GM12874 (cell line): ENCODE results near the gene TRIM46.

Source experiments
- TF ChIP-seq, protein P1 (sequence below): IDR thresholded peaks from 2 replicates; pipeline ENCODE4 v1.5.1; 2011; ENCODE audit warnings: low read depth, mild to moderate bottlenecking, control low read depth, low read length, moderate library complexity; ENCODE audit not compliant: insufficient read depth

TRIM46 gene

DNA sequence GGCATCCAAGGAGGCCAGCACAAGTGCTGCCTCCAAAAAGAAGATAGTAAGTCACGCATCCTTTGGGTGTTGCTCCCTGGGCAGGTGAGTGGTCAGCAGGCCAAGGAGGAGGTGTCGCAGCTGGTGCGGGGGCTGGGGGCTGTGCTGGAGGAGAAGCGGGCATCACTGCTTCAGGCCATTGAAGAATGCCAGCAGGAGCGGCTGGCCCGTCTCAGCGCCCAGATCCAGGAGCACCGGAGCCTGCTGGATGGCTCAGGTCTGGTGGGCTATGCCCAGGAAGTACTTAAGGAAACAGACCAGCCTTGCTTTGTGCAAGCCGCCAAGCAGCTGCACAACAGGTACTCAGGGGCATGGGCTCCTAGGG is 4.3 kb downstream of the TRIM46 start:
- TF ChIP-seq, protein P1, sequence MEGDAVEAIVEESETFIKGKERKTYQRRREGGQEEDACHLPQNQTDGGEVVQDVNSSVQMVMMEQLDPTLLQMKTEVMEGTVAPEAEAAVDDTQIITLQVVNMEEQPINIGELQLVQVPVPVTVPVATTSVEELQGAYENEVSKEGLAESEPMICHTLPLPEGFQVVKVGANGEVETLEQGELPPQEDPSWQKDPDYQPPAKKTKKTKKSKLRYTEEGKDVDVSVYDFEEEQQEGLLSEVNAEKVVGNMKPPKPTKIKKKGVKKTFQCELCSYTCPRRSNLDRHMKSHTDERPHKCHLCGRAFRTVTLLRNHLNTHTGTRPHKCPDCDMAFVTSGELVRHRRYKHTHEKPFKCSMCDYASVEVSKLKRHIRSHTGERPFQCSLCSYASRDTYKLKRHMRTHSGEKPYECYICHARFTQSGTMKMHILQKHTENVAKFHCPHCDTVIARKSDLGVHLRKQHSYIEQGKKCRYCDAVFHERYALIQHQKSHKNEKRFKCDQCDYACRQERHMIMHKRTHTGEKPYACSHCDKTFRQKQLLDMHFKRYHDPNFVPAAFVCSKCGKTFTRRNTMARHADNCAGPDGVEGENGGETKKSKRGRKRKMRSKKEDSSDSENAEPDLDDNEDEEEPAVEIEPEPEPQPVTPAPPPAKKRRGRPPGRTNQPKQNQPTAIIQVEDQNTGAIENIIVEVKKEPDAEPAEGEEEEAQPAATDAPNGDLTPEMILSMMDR: no peak

DNA sequence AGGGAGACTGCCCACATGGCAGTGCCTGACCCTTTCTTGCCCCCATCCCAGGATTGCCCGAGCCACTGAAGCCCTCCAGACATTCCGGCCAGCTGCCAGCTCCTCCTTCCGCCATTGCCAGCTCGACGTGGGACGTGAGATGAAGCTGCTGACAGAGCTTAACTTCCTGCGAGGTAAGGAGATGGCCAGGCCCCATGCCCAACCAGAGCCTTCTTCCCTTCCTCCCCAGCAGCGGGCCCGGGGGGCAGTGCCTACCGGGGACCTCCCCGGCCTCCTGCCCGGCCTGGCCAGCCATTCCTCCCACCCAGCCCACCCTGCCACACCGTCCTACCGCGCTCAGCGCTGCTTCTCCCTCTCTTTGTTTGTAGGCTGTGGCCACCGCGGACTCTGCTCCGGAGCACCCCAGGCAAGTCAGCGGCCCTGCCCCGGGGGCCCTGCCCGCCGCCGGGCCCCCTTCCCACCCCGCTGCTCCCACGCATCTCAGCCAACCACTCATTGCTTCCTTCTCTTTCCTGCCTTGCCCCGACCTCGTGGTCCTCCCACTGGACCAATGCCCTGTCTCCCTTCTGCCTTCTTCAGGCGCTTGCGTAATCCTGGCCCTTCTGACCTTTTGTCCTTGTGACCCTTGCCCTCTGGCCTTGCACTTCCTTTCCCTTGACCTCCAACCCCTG is 4.9 kb downstream of the TRIM46 start:
- TF ChIP-seq, protein P1: no peak

DNA sequence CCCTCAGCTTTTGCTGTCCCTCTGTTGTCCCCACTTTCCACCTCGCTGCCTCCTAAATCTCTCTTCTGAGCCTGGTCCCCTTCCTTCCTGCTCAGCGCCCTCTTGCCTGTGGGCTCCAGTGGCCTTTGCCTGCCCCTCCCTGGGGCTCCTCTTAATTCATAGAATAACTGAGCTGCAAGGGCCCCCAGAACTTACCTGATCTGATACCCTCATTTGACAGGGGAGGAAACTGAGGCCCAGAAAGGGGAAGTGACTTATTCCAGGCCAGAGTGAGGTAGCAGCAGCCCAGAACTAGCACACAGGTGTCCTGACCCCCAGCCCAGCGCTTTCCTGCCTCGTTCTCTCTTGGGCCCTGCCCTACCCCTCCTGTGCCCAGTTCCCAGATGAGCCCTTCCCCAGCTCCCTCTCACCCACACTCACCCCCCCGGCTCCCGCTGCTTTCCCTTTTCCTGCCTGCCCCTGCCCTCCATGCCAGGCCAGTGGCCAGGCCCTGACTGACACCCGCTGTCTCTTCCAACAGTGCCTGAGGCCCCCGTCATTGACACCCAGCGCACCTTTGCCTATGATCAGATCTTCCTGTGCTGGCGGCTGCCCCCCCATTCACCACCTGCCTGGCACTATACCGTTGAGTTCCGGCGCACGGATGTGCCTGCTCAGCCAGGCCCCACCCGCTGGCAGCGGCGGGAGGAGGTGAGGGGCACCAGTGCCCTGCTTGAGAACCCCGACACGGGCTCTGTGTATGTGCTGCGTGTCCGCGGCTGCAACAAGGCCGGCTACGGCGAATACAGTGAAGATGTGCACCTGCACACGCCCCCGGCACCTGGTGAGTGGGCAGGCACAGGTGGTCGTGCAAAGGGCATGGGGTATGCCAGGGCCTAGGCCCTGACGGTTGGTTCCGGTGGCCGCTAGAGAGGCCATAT is 5.7 kb downstream of the TRIM46 start:
- TF ChIP-seq, protein P1: no peak

DNA sequence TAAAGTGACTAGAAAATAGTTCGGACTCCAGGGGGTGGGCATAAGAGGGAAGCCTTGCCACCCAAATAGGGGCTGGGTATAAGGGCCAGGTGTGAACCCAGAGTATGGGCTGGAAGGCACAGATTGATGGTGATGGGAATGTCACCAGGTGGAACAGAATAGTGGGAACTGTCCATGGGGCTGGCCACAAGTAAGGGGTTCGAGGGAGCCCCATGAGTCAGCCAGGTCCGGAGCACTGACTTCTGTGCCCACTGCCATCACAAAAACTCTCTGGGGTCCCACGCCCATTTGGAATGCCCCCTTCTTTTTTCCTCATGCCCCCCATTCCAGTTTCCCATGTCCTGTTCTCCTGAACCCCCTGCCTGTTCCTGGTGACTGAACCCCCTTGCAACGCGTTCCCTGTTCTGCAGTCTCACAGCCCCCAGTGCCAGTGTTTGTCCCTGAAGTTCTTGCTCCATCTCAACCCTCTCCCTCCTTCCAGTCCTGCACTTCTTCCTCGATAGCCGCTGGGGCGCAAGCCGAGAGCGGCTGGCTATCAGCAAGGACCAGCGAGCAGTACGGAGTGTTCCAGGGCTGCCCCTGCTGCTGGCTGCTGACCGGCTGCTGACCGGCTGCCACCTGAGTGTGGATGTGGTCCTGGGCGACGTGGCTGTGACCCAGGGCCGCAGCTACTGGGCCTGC is 7.9 kb downstream of the TRIM46 start:
- TF ChIP-seq, protein P1: no peak

DNA sequence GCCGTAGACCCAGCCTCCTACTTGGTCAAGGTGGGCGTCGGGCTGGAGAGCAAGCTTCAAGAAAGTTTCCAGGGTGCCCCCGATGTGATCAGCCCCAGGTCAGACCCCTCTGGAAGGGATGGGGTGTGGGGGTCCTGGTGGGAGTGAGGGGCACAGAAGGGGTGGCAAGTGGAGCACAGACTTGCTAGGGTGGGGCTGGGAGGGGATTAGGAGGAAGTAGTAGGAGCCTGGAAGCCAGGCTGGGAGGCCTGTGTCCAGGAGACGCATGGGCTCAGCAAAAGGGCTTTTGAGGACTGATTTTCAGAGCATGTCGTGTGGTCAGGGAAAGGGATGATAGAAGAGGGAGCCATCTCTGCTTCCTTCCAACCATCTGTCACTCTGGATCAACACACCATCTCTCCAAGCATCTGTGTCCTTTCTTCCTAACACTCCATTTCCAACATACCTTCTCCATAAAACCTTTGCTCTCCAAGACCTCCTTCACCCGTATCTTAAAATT is 8.5 kb downstream of the TRIM46 start:
- TF ChIP-seq, protein P1: no peak

DNA sequence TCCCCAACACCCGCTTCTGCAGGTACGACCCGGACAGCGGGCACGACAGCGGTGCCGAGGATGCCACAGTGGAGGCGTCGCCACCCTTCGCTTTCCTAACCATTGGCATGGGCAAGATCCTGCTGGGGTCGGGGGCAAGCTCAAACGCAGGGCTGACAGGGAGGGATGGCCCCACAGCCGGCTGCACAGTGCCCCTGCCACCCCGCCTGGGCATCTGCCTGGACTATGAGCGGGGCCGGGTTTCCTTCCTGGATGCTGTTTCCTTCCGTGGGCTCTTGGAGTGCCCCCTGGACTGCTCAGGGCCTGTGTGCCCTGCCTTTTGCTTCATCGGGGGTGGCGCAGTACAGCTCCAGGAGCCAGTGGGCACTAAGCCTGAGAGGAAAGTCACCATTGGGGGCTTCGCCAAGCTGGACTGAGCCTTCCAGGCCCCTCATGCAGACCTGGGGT is 10.1 kb downstream of the TRIM46 start:
- TF ChIP-seq, protein P1: no peak

DNA sequence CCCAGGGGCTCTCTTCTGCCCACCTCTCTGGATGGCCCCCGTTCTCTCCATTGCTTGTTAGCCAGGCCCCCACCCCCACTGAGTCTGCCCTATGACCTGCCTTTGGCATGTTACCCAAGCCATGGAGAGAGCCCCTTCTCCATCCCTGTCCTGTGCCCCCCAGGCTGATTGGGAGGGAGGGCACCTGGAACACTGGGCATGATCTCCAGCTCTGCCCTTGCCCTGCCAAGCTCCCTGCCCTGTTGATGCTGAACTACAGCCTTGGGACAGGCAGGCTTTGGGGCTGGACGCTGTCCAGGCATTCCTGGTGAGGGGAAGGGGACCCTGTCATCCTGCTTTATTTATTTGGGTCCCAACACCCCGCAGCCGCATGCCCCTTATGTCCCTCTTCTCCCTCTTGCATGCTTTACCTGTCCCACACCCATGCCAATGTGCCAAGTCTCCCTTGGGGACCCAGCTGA is 10.7 kb downstream of the TRIM46 start:
- TF ChIP-seq, protein P1: no peak
